ENCODE measurements around the gene CRHR2.

DNA sequence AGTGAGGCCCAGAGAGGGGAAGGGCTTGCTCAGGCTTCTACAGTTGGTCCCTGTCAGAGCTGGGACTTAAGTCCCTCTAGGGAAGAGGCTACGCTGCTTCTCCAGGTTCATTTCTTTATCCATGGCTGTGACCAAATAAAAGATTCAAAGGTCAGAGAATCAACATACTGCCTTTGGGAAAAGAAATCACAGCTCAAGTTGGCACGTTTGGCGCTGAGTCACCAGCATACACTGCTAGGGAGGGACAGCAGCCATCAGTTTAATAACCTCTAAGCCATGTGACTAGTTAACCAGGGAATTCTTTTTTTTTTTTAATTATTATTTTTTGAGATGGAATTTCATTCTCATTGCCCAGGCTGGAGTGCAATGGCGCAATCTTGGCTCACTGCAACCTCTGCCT, 28.4 kb upstream of the CRHR2 start:
- no peak for TF ChIP-seq ZNF785 (tag by site-specific recombination; IDR thresholded peaks at IDR 0.05)
- TF ChIP-seq, protein P1, sequence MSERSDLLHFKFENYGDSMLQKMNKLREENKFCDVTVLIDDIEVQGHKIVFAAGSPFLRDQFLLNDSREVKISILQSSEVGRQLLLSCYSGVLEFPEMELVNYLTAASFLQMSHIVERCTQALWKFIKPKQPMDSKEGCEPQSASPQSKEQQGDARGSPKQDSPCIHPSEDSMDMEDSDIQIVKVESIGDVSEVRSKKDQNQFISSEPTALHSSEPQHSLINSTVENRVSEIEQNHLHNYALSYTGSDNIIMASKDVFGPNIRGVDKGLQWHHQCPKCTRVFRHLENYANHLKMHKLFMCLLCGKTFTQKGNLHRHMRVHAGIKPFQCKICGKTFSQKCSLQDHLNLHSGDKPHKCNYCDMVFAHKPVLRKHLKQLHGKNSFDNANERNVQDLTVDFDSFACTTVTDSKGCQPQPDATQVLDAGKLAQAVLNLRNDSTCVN (tag by site-specific recombination; optimal IDR thresholded peaks at IDR 0.05): no peak
- TF ChIP-seq, protein P2, sequence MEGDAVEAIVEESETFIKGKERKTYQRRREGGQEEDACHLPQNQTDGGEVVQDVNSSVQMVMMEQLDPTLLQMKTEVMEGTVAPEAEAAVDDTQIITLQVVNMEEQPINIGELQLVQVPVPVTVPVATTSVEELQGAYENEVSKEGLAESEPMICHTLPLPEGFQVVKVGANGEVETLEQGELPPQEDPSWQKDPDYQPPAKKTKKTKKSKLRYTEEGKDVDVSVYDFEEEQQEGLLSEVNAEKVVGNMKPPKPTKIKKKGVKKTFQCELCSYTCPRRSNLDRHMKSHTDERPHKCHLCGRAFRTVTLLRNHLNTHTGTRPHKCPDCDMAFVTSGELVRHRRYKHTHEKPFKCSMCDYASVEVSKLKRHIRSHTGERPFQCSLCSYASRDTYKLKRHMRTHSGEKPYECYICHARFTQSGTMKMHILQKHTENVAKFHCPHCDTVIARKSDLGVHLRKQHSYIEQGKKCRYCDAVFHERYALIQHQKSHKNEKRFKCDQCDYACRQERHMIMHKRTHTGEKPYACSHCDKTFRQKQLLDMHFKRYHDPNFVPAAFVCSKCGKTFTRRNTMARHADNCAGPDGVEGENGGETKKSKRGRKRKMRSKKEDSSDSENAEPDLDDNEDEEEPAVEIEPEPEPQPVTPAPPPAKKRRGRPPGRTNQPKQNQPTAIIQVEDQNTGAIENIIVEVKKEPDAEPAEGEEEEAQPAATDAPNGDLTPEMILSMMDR (tag by site-specific recombination; IDR thresholded peaks at IDR 0.05): no peak
- TF ChIP-seq OVOL3 (tag by site-specific recombination; IDR thresholded peaks at IDR 0.05): no peak
- no peak for TF ChIP-seq ZNF324 (tag by site-specific recombination; IDR thresholded peaks at IDR 0.05)
- TF ChIP-seq, protein P3, sequence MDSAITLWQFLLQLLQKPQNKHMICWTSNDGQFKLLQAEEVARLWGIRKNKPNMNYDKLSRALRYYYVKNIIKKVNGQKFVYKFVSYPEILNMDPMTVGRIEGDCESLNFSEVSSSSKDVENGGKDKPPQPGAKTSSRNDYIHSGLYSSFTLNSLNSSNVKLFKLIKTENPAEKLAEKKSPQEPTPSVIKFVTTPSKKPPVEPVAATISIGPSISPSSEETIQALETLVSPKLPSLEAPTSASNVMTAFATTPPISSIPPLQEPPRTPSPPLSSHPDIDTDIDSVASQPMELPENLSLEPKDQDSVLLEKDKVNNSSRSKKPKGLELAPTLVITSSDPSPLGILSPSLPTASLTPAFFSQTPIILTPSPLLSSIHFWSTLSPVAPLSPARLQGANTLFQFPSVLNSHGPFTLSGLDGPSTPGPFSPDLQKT (IDR thresholded peaks at IDR 0.05; ENCODE audit: borderline replicate concordance, low read depth, low read length): no peak
- no peak for TF ChIP-seq ZBTB17 (tag by site-specific recombination; IDR thresholded peaks at IDR 0.05)
- no peak for TF ChIP-seq ZNF600 (tag by site-specific recombination; IDR thresholded peaks at IDR 0.05)
- no peak for TF ChIP-seq ZBTB7A (tag by site-specific recombination; IDR thresholded peaks at IDR 0.05; ENCODE audit: low read depth)
- no peak for TF ChIP-seq ZNF416 (tag by site-specific recombination; IDR thresholded peaks at IDR 0.05)
- TF ChIP-seq, protein P4, sequence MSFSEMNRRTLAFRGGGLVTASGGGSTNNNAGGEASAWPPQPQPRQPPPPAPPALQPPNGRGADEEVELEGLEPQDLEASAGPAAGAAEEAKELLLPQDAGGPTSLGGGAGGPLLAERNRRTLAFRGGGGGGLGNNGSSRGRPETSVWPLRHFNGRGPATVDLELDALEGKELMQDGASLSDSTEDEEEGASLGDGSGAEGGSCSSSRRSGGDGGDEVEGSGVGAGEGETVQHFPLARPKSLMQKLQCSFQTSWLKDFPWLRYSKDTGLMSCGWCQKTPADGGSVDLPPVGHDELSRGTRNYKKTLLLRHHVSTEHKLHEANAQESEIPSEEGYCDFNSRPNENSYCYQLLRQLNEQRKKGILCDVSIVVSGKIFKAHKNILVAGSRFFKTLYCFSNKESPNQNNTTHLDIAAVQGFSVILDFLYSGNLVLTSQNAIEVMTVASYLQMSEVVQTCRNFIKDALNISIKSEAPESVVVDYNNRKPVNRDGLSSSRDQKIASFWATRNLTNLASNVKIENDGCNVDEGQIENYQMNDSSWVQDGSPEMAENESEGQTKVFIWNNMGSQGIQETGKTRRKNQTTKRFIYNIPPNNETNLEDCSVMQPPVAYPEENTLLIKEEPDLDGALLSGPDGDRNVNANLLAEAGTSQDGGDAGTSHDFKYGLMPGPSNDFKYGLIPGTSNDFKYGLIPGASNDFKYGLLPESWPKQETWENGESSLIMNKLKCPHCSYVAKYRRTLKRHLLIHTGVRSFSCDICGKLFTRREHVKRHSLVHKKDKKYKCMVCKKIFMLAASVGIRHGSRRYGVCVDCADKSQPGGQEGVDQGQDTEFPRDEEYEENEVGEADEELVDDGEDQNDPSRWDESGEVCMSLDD (tag by site-specific recombination; IDR thresholded peaks at IDR 0.05): no peak

Data from HEK293 (cell line).